ENCODE measurements around the gene SFXN3.

GRCh38 chr10:100995181-100995580 is 35.9 kb upstream of the SFXN3 start:
- TF ChIP-seq ZC3H10 (CRISPR knock-in tag; IDR thresholded peaks at IDR 0.05) (no peak), ZFP30 (CRISPR knock-in tag; IDR thresholded peaks at IDR 0.05) (no peak), TSHZ2 (CRISPR knock-in tag; IDR thresholded peaks at IDR 0.05) (no peak), CREB5 (CRISPR knock-in tag; IDR thresholded peaks at IDR 0.05; ENCODE audit: low read depth) (no peak), ESRRG (CRISPR knock-in tag; IDR thresholded peaks at IDR 0.05) (no peak), PATZ1 (CRISPR knock-in tag; IDR thresholded peaks at IDR 0.05; ENCODE audit: borderline replicate concordance) (no peak), ZNF565 (CRISPR knock-in tag; conservative IDR thresholded peaks at IDR 0.05; ENCODE audit: low read depth) (no peak), OSR1 (CRISPR knock-in tag; IDR thresholded peaks at IDR 0.05) (no peak), TOX (CRISPR knock-in tag; IDR thresholded peaks at IDR 0.05; ENCODE audit: borderline replicate concordance) (no peak), GLIS3 (CRISPR knock-in tag; IDR thresholded peaks at IDR 0.05) (no peak), ARNTL (CRISPR knock-in tag; IDR thresholded peaks at IDR 0.05; ENCODE audit: borderline replicate concordance, low read depth) (no peak)
